GM12875 (cell line): ENCODE data around the gene DCLRE1C.
A peak's percentile ranks its signal among the peaks of the same experiment; 100 is the strongest.
"Not testable (repeated sequence)": the region's sequence is repeated elsewhere in the genome, so short reads cannot be mapped to it uniquely, and the experiment has no call there.

Experiments used
- H3K4me3 ChIP-seq: one replicate; pipeline ENCODE4 v1.5.1; 2011; ENCODE audit warnings: low read depth, low read length, control low read depth
- TF ChIP-seq, protein P1 (sequence below): IDR thresholded peaks from 2 replicates; pipeline ENCODE4 v1.5.1; 2011; ENCODE audit warnings: low read depth, mild to moderate bottlenecking, control low read depth, inconsistent platforms, low read length, moderate library complexity, borderline replicate concordance; ENCODE audit not compliant: insufficient read depth

The DCLRE1C gene

DNA sequence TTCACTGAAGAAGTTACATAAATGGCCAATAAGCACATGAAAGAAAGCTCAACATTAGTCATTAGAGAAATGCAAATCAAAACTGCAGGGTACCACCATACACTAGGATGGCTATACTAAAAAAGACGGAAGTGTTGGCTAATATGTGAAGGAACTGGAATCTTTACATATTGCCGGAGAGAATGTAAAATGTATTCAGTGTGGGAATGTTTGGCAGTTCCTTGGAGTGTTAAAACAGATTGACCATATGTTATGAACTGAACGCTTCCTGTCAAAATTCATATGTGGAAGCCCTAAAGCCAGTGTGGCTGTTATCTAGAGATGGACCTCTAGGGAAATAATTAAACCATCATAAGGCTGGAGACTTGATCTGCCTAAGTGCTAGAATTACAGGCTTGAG lies 42.1 kb downstream of the DCLRE1C start:
- TF ChIP-seq, protein P1, sequence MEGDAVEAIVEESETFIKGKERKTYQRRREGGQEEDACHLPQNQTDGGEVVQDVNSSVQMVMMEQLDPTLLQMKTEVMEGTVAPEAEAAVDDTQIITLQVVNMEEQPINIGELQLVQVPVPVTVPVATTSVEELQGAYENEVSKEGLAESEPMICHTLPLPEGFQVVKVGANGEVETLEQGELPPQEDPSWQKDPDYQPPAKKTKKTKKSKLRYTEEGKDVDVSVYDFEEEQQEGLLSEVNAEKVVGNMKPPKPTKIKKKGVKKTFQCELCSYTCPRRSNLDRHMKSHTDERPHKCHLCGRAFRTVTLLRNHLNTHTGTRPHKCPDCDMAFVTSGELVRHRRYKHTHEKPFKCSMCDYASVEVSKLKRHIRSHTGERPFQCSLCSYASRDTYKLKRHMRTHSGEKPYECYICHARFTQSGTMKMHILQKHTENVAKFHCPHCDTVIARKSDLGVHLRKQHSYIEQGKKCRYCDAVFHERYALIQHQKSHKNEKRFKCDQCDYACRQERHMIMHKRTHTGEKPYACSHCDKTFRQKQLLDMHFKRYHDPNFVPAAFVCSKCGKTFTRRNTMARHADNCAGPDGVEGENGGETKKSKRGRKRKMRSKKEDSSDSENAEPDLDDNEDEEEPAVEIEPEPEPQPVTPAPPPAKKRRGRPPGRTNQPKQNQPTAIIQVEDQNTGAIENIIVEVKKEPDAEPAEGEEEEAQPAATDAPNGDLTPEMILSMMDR, result no peak

DNA sequence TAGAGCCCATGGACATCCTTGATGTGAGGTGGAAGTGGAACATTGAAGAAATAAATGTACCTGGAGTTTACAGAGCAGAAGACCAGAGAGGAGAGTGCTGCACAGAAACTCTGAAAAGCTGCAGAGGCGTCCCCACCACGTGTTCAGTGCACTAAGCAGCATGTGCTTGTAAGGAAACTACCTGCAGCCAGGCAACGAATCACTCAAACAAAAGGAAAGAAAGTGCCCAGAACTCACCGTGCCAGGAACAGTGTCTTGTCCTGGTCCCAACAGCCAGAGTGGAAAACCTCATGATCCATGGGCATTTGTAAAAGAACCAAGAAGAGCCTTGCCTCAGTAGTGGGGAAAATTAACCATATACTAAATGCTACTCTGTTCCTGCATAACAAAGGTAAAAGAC lies 42.9 kb downstream of the DCLRE1C start:
- TF ChIP-seq, protein P1, result no peak
- no peak overlapping the region for H3K4me3 ChIP-seq

More for the DNA sequence above, 42.1 kb downstream of the DCLRE1C start:
- no peak overlapping the region for H3K4me3 ChIP-seq

DNA sequence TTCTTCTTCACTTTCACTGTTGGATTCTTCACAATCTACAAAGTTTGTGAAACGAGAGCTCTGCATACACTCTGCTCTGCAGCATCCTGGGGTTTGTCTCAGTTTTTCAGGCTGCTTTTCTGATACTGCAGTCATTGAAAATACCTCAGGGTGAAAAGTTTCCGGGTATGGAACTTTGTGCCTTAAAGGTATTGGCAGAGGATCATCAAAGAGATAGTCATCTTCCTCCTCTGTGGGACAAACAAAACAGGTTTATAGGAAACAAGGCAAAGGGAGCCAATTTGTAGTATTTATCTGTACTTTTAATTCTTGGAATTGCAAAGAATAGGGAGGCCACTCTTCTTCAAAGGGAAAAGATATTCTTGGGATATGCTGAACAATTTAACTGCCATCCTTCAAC lies 44.8 kb downstream of the DCLRE1C start:
- TF ChIP-seq, protein P1, result no peak

GRCh38 chr10:14907591-14907990 lies 46.3 kb downstream of the DCLRE1C start:
- not testable (repeated sequence) for H3K4me3 ChIP-seq

More for the DNA sequence above, 44.8 kb downstream of the DCLRE1C start:
- H3K4me3 ChIP-seq, result no peak overlapping the region

- TF ChIP-seq, protein P1, result no peak
- no peak overlapping the region for H3K4me3 ChIP-seq
Measured at GRCh38 chr10:14906765-14907164, 47.1 kb downstream of the DCLRE1C start.

- no peak overlapping the region for H3K4me3 ChIP-seq
- TF ChIP-seq, protein P1, result no peak
Measured at GRCh38 chr10:14905890-14906289, 48.0 kb downstream of the DCLRE1C start.

DNA sequence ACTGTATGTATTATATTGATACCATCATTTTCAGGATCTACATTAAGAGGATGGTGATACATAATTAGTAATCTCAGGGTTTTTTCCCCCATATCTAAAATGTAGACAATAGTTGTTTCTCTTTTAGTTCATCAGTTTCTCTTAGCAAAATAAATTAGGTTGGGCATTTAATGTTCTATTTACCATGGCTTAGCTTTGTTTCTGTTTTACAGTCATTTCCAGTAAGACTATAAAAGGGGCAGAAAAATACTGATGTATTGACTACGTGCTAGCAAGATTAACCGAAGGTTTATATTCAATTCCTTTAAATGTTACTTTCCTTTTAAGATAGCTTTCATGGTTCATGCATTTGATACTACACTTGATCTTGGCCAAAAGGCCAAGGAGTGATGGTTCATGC lies 49.0 kb downstream of the DCLRE1C start:
- H3K4me3 ChIP-seq, result no peak overlapping the region
- TF ChIP-seq, protein P1, result no peak

GRCh38 chr10:14904316-14904732 lies 49.6 kb downstream of the DCLRE1C start:
- no peak overlapping the region for H3K4me3 ChIP-seq
- TF ChIP-seq, protein P1, result peak; percentile 50; the same call in 1 of the 2 replicates
